ENCODE results near the gene CMTM1.

Gene CMTM1

GRCh38 chr16:66596986-66597848 is 31.0 kb downstream of the CMTM1 start:
- no peak overlapping the region for H3K27ac ChIP-seq
- TF ChIP-seq CTCF (IDR thresholded peaks at IDR 0.05; ENCODE audit: low read depth, low read length, missing control alignments) = no peak
- no peak for DNase-seq
- H3K27me3 ChIP-seq (replicated peaks) = no peaks in the 10 kb centered on the region
- in situ Hi-C loops (cut with HindIII; ENCODE audit: low pct_ligation_motif_present, low sequenced_read_pairs) = no loop called here
- H3K36me3 ChIP-seq (replicated peaks) = no peaks in the 10 kb centered on the region
- no peak overlapping the region for H3K4me3 ChIP-seq (ENCODE audit: low read depth, low read length)

GRCh38 chr16:66598111-66598510 is 31.9 kb downstream of the CMTM1 start:
- DNase-seq = no peak
- in situ Hi-C loops (cut with HindIII; ENCODE audit: low pct_ligation_motif_present, low sequenced_read_pairs) = no loop called here
- Histone ChIP-seq H3K27ac (no peak overlapping the region), H3K27me3 (replicated peaks) (no peaks in the 10 kb centered on the region), H3K4me3 (ENCODE audit: low read depth, low read length) (no peak overlapping the region), H3K36me3 (replicated peaks) (no peaks in the 10 kb centered on the region)
- TF ChIP-seq CTCF (IDR thresholded peaks at IDR 0.05; ENCODE audit: low read depth, low read length, missing control alignments) = no peak

DNA sequence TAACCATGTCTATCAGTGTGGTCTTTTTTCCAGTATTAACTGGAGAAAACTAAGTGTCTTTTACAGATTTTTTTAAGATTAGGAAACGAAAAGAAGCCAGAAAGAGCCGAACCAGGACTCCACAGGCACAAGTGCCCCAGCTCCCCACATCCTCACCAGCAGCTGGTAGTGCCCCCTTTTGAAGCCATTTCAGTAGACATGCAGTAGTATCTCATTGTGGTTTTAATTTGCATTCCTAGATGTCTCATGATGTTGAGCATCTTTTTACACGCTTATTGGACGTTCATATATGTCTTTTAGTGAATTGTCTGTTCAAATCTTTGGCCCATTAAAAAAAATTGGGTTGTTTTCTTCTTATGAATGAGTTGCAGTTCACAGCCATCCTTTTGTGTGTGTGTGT is 33.5 kb downstream of the CMTM1 start:
- Histone ChIP-seq H3K36me3 (replicated peaks) (no peaks in the 10 kb centered on the region), H3K27ac (no peak overlapping the region), H3K4me3 (ENCODE audit: low read depth, low read length) (no peak overlapping the region), H3K27me3 (replicated peaks) (no peaks in the 10 kb centered on the region)
- no peak for DNase-seq
- in situ Hi-C loops (cut with HindIII; ENCODE audit: low pct_ligation_motif_present, low sequenced_read_pairs) = no loop called here
- TF ChIP-seq CTCF (IDR thresholded peaks at IDR 0.05; ENCODE audit: low read depth, low read length, missing control alignments) = no peak

GRCh38 chr16:66600477-66600876 is 34.2 kb downstream of the CMTM1 start:
- DNase-seq = no peak
- in situ Hi-C loops (cut with HindIII; ENCODE audit: low pct_ligation_motif_present, low sequenced_read_pairs) = no loop called here
- H3K36me3 ChIP-seq (replicated peaks) = no peaks in the 10 kb centered on the region
- H3K4me3 ChIP-seq (ENCODE audit: low read depth, low read length) = no peak overlapping the region
- no peak for TF ChIP-seq CTCF (IDR thresholded peaks at IDR 0.05; ENCODE audit: low read depth, low read length, missing control alignments)
- no peaks in the 10 kb centered on the region for H3K27me3 ChIP-seq (replicated peaks)
- no peak overlapping the region for H3K27ac ChIP-seq

DNA sequence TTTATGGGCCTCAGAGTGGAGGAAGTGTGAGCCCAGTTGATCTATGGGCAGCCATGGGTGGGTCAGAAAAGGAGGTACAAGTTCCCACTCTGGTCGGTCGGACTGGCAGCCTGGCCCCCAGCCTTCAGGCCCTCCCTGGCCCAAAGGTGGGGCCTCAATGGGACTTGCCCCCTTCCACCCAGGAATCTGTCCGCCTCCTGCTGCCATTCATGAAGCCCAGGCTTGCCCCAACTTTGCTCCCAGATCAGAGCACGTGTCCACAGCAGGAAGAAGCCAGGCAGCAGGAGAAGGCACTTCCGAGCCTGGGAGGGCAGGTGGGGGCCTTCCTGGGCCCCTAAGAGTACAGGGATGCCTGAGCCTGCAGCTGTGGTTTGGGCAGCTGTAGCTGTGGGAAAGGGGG is 35.2 kb downstream of the CMTM1 start:
- Histone ChIP-seq H3K27ac (no peak overlapping the region), H3K27me3 (replicated peaks) (no peaks in the 10 kb centered on the region), H3K4me3 (ENCODE audit: low read depth, low read length) (no peak overlapping the region), H3K36me3 (replicated peaks) (no peaks in the 10 kb centered on the region)
- in situ Hi-C loops (cut with HindIII; ENCODE audit: low pct_ligation_motif_present, low sequenced_read_pairs) = no loop called here
- TF ChIP-seq CTCF (IDR thresholded peaks at IDR 0.05; ENCODE audit: low read depth, low read length, missing control alignments) = no peak
- no peak for DNase-seq

All from brain microvascular endothelial cell (primary cell).